HuH-7 (cell line): ENCODE measurements around the gene PRKCB.

Experiments used
- DNase-seq: peaks from one replicate; pipeline ENCODE4 v3.0.0; 2011; ENCODE audit warnings: low spot score

The PRKCB gene

DNA sequence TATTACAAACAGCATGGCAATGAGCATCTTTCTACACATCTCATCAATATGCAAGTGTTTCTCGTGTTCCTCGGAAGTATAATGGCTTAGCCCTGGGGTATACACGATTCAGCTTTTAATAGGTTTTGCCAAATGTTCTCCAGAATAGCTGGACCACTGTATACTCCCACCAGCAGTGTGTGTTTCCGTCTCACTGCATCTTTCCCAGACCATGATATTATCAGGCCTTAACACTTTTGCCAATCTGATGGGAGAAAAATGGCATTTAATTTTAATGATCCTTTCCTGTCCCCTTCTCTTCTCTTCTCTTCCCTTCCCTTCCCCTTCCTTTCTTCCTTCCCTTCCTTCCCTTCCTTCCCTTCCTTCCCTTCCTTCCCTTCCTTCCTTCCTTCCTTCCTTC is 30.8 kb downstream of the PRKCB start:
- no peak for DNase-seq

DNA sequence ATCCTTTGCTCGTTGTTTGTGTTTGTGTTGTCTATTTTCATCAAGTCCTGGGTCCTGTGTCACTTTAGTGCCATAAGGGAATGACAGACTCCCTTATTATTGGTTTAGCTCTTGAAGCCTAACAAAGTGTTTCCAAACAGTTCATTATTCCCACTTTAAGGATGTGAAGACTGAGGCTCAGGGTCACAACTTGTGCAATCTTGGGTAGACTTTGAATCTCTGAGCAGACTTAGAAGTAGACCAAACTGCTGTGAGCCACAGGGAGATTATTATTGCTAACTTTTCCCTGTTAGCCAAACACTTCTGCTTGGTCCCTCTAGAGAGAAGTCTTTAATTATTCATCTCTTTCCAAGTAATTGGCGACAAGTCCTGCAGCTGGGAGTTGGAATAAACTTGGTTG is 31.8 kb downstream of the PRKCB start:
- no peak for DNase-seq

DNA sequence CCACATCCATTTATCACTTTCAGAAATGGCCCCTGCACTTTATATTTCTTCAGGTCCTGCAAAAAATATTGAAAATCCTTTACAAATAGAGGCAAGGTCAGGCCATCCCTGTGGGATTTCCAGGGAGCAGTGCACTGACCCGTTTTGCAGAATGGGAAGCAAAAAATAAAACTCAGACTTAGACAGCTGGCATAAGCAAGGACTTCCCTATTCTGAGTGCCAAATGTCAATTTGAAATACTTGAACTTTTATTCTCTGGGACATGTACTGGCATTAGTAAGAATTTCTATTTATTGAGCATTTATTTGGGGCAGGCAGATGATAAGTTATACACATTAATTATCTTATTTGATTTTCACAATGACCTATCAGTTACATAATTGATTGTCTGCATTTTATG is 32.4 kb downstream of the PRKCB start:
- DNase-seq: no peak

DNA sequence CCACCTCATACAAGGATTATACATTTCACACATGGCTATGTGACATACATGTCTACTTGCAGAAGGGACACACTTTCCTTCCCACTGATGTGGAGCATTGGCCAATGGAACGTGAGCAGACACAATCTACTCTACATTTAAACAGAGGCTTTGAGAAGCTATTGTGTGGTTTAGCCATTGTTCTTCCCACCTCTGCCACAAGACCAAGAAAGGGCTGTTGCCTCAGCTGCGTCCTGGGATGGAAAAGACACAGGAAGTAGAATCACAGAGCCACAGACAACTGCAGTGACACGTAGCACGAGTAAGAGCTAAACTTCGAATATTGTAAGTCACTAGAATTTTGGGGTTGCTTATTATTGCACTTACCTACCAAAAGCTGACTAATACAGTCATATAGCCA is 33.3 kb downstream of the PRKCB start:
- DNase-seq: no peak

DNA sequence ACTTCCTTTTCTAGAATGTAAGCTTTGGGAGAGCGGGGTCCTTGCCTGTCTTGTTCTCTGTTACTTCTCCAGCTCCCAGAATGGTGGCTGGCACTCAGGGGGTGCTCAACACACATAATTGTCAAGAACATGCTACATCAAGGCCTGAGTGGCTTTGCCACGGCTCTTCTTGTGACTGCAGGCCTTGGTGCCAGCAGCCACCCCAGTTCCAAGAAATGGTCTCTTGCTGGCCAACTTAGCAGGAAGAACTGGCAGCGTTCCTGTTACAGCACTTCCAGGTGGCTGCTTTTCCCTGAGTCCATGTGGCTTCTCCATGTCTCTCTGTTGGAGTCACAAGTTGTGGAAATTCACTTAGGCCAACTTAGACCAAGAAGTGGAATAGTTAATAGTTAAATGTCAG is 36.1 kb downstream of the PRKCB start:
- DNase-seq: no peak

DNA sequence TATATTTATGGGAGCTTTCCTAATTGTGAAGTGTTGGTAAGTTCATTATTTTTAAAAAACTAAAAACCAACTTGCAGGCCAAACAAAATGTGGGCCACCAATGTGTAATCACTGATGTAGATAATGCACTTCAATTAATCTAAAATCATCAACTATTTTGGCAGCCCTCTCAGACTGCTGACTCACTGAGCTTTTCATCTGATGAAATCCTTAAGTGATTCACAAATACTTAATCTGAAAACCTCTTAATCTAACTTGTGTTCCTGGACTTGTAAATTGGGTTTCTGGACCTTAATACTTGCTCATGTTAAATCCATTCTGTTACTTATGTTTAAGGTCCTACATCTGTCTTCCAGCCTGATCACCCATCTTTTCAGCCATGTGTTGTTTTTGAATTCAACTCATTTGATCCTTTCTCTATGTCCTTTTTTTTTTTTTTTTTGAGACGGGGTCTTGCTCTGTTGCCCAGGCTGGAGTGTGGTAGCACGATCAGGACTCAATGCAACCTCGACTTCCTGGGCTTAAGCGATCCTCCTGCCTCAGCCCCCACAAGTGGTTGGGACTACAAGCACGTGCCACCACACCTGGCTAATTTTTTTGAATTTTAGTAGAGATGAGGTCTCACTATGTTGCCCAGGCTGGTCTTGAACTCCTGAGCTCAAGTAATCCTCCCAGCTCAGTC is 39.0 kb downstream of the PRKCB start:
- DNase-seq: no peak

DNA sequence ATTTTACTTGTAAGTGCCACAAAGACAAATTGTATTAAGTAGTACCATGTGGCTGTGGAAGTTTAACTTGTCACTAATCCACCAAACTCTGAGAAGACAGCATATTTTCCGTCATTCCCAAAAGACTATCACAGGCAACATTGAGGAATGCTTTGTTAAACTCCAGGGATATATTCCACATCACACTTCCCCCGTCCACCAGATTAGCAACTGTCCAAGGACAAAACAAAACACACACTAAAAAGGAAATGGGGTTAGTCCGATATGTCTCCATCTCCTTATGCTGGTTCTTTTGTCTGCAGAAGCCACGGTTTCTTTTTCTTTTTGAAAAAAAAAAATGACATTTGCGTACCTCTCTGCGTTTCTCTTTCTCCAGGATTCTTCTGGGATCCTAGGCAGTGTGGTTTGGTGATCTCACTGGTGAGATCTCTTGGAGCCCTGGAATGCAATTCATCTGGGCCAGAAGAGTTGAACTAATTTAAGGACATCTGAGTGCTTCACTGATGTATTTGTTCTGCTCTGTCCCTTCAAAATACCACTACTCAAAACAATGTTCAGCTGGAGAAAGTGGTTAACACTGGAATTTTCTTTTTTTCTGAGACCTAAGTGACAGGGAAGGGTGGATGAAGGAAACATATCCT is 40.6 kb downstream of the PRKCB start:
- DNase-seq: no peak

DNA sequence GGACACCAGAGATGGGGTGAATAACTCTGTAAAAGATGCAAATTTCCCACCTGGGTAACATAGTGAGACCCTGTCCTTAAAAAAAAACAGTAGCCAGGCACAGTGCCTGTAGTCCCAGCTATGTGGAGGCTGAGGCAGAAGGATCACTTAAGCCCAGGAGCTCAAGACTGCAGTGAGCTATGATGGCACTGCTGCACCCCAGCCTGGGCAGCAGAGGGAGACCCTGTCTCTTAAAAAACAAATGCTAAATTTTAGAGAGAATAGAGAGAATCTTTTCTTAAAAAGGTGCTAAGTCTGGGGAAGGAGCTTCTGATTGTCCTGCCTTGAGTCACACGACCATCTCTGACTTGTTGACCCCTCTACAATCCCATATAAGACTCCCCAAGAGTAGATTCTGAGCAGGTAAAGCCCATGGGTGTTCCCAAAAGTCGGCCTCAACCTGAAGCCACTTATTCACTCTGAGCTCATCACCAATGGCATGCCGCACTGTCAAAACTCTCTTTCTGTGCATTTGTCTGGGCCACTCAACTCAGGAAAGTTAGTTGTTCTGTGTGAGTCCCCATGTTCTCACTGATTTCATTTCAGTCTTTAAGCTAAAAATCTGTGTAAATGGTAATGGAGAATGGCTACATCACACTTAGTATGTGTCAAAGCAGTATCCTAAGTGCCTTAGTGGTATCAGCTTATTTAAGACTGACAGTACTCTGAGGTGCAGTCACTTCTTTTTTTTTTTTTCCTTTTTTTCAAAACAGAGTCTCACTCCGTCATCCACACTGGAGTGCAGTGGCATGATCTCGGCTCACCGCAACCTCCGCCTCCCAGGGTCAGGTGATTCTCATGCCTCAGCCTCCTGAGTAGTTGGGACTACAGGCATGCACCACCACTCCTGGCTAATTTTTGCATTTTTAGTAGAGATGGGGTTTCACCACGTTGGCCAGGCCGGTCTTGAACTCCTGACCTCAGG is 41.6 kb downstream of the PRKCB start:
- DNase-seq: no peak

DNA sequence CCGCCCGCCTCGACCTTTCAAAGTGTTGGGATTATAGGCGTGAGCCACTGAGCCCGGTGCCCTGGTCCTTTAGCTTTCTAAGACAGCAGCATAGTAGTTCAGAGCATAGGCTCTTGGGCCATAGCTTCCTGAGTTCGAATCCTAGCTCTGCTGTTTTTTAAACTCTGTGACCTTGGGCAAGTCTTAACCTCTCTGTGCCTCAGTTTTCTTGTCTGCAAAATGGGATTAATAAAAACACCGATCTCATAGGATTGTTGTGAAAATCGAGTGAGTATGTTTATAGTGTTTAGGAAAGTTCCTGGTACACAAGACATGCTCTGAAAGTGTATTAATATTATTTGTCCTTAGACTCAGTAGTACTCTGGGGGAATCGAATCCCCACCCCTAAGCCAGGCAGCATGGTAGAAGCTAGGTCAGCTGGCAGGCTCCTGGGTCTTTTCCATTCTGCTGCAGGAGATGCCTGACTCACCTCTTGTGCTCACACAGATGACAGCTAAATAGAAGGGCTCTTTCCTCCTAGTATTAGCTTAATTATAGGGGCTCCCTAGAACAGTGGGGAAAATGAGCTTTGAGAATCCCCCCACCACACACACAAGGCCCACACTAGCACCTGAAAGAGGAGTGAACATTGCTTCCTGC is 44.1 kb downstream of the PRKCB start:
- DNase-seq: no peak

DNA sequence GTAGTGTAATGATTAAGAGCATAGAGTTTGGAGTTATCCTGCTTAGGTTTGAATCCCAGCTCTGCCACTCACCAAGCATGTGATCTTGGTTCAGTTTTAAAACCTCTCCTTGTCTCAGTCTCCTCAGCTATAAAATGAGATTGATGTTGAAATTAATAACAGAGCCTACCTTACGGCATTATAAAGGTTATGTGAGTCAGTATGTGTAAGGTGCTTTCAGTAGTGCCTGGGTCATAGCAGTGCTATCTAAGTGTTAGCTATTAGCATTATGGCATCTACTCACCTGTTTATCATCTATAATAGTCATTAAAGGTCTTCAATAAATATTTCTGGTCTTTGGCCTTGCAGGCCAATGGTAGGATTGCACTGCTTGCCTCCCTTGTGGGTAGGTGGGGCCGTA is 53.4 kb downstream of the PRKCB start:
- DNase-seq: no peak

DNA sequence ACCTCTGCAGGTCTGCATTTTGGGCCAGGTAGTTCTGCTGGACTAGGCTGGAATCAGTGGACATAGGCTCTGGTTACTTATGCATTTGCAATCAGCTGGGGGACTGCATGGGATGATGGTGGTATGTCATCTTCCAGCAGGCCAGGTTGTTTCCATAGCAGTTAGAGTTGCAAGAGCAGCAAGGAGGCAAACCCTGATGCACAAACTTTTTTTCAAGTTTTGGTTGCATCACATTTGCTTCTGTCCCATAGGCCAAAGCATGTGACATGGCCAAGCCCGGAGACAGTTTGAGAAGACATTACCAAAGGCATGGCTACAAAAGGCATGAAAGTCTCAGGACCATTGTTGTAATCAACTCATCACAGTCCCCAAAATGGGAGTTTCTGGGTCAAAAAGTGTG is 58.2 kb downstream of the PRKCB start:
- DNase-seq: no peak

DNA sequence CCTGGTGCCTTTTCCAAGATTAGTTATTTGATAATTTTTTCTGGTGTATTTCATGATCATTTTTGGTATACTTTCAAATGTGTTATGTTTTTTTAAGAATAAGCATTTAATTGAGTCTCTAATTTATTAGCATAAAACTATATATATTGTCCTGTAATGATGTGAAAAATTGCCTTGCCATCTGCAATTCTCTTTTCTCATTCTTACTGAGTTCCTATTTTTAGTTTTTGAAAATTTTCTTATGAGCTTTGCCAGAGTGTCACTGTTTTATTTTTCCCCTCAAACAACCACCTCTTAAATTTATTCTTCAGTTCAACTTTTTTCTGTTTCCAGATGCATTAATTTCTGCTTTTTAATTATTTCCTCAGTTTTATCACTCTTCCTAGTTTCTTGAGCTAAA is 59.3 kb downstream of the PRKCB start:
- no peak for DNase-seq

DNA sequence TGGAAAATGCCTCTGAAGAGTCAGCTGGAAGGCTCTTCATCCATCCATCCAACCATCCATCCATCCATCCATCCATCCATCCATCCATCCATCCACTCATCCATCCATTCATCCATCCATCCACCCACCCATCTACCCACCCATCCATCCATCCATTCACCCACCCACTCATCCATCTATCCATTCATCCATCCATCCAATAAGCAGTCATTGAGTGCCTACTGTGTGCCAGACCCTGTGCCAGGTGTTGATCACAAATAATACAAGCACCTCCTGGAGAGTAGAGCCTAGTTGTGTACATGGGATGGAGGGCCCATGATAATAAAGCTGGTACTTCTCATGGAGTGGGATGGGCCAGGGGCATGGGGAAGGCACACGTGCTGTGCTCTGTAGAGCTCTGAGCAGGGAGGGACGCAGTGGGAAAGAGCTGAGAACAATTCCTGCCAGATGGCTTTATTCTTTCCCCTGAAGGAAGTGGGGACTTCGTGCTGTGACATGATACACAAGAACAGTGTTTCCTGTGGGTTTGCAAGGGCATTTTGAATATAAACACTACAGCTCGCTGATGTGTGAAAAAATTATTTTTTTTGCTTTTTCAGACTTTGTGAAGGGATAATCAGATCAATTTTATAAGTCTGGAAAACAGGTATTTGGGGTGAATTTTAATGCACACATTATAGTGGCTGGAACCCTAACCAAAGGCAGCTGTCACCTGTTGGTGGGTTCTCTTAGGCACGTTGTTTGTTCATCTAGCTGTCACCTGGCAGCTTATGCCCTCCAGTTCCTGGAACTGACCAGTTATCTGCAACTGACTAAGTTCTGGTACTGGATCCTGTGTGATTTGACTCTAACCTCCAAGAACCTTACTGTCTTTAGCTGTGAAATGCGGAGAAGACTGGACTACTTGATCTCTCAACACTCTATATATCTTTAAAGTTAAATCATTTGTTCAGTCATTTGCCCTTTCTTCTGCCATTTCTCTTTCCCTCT is 61.3 kb downstream of the PRKCB start:
- no peak for DNase-seq

DNA sequence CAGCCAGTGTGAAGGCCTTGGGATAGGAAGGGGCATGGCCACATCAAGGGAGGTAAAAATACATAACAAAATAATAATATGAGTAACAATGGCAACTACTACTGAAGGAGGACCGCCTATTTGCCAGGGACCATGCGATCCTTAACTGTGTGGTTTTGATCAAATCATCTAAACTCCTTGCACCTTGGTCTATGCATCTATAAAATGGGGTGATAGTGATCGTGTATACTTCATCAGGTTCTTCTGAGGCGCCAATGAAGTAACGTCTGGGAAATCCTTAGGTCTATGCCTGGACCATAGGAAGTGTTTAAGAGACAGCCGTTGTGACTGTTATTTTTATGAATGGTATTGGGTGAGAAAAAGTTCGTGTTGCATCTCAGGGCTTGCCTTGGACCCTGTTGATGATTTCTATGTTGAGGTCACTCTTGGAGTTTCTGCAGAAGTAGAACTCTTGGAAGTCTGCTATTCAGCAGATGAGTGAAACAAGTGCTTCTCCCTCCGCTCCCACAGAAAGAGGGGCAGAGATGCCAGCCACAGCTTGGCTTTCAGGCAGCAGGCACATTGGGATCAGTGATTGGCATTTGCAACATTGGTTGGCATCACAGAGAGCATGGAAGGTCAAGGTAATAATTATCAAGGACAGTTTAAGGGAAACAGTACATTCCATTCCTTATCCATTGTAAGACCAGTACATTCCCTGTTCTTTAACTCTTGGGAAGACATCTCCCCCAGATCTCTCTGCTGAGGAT is 63.1 kb downstream of the PRKCB start:
- DNase-seq: no peak

DNA sequence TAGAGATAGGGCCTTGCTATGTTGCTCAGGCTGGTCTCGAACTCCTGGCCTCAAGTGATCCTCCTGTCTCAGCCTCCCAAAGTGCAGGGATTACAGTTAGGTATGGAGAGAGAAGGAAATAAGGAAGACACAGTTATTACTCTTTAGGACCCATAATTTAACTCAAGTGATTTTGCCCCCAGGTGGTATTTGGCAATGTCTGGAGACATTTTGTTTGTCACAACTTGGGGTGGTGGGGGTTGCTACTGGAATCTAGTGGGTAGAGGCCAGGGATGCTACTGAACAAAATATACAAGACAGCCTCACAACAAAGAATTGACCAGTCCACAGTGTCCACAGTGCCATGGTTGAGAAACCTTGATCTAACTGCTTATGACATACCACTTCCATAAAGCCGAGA is 64.1 kb downstream of the PRKCB start:
- DNase-seq: no peak

DNA sequence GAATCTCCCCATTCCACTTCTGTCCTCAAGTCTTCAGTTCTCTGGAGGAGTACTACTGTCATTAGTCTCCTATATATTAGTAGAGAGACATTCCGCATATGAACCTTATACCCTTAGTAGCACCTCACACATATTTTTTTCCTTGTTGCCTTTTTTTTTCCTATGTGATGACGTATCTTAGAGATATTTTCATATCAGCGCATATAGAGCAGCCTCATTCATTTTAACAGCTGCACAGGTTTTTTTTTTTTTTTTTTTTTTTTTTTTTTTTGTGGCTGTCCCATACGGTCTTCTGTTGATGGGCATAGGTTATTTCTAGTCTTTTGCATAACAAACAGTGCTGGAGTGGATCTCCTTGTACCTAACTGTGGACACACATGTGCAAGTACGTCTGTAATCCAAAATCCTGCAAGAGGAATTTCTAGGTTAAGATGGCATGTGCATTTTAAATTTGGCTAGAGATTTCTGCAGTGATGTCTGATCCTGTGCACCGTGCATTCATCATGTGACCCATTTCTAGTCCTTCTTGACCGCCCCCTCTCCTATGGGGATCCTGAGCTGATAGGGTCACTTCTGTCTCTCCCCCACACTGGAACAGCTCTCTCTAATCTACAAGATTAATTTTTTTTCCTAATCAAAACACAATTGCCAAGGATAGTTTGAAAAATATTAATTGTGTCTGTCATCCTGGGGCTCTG is 64.8 kb downstream of the PRKCB start:
- DNase-seq: no peak

DNA sequence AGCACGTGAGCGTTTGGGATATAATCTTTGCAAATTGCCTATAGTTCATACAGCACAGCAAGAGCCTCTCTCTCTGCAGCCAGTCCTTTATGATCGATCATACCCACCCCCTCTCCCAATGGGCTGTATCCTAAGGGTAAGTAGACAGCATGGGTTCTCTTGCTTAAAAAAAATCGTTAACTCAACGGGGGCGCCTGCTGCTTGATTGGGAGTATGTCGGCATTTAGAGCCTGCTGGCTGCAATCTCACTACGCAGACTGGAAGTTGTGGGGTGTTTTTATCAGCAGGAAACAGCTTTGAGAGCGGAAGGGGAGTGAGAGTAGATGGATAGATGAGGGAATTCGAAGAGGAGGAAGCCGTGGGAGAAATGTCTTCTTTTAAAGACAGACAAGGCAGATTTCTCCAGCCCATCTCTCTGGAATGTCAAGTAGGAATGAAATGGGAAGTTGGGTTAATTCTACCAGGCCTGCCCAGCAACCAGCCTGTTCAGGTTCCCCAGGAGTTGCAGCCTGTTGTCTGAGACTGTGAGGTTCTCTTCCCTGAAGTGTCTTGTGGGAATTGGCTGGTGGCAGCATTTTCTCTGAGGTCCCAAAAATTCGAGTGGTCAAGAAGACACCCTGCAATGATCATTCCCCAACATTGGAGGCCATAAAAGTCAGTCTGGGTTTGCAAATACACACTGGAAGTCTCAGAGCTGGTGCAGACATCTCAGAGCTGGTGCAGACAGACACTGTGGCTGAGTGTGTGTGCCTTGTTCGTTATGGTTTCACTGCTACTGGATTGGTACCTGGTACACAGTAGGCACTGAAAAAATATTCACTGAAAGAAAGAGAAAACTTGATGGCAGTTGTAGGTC is 65.6 kb downstream of the PRKCB start:
- no peak for DNase-seq

DNA sequence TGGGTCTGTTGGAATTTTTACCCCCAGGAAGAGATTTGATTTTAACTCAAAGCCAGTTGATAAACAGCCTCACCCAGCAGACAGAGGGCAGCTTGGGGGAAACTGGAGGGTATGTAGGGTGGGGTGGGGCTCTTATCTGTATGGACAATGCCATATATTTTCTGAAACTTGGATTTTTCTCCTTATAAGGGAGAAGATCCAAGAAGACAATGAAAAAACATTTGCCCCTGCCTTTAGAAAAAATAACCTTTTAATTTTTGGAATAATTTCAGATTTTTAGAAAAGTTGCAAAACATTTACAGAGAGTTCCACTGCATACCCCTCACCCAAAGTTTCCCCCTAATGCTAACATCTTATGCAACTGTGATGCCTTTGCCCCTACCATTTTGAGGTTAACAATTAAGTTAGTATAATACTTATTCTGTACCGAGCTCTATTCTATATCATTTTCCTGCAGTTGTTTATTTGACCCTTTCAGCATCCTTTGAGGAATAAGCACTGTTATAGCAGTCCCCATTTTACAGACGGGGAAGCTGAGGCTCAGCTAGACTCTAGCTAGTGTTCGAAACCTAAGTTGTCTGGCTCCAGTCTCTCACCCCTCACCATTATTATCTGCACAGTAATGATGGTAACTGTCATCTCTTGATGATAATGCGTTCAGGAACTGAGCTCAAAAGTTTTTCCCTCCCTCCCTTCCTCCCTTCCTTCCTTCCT is 66.4 kb downstream of the PRKCB start:
- no peak for DNase-seq
